ENCODE data around the gene ALK. TPM values are rescaled to one million over a fixed set of nuclear protein-coding genes. Genes with fewer than 3 reads are reported as not detected.

ALK gene
- total RNA-seq, 1 donor, result under 0.01 TPM

DNA sequence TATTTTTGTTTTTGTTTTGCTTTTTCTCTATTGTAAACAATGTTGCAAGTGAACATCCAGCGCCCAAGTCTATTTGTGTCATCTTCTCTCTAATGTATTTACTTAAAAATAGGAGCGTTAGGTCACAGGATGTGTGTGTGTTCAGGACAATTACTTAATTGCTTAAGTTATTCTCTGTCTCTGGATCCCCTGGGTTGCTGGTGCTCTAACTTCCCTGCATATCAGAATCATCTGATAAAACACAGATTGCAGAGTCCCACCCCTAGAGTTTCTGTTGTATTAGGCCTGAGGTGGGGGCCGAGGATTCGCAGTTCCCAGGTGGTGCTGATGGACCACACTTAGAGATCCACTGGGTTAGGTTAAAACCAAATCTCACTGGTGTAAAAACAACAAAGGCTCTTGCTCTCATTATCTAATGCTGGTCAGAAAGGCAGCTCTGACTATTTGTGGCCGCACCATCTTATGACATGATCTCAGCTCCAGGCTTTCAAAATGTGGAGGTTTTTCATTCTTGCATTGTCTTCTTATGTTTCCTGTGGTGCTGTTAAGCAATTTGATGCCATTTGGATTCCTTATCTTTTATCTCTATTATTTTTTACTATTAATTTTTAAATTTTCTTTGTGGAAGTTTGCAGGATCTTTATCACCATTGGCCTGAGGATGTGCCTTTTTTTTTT lies 718.4 kb downstream of the ALK start:
- TF ChIP-seq, protein P1, sequence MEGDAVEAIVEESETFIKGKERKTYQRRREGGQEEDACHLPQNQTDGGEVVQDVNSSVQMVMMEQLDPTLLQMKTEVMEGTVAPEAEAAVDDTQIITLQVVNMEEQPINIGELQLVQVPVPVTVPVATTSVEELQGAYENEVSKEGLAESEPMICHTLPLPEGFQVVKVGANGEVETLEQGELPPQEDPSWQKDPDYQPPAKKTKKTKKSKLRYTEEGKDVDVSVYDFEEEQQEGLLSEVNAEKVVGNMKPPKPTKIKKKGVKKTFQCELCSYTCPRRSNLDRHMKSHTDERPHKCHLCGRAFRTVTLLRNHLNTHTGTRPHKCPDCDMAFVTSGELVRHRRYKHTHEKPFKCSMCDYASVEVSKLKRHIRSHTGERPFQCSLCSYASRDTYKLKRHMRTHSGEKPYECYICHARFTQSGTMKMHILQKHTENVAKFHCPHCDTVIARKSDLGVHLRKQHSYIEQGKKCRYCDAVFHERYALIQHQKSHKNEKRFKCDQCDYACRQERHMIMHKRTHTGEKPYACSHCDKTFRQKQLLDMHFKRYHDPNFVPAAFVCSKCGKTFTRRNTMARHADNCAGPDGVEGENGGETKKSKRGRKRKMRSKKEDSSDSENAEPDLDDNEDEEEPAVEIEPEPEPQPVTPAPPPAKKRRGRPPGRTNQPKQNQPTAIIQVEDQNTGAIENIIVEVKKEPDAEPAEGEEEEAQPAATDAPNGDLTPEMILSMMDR (IDR thresholded peaks at IDR 0.05; ENCODE audit: extremely low read depth, low read depth, low read length), result no peak
- H4K20me1 ChIP-seq (ENCODE audit: insufficient read depth, low read length), result peaks cover 5% of the 10 kb centered on the region

DNA sequence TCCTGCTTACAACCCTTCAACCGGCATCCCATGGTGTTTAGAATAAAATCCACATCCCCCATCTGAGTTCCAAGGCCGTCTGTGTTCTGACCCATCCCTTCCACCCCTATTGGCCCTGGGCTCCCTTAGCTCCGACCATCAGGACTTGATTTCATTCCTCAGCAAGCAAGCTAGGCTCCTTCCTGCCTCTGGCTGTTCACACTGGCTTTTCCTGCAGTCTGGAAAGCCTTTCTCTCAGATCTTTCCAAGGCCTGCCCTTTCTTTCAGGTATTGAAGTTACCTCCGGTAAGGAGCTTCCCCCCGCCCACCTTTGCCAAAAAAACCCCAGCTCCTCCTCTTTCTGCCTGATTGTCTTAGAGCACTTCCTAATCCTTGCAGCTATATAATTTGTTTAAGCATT lies 719.4 kb downstream of the ALK start:
- H3K27me3 ChIP-seq (ENCODE audit: insufficient read depth, low read length), result no peaks in the 10 kb centered on the region
- no peak overlapping the region for H3K27ac ChIP-seq (ENCODE audit: low read depth, low read length)
- no peaks in the 10 kb centered on the region for H3K36me3 ChIP-seq (ENCODE audit: insufficient read depth, low read length)
- TF ChIP-seq, protein P1 (IDR thresholded peaks at IDR 0.05; ENCODE audit: extremely low read depth, low read depth, low read length), result no peak
- H3K79me2 ChIP-seq (ENCODE audit: insufficient read depth, low read length), result no peaks in the 10 kb centered on the region
- DNase-seq (ENCODE audit: insufficient read length, low spot score, missing footprints), result no peak
- no peaks in the 10 kb centered on the region for H3K9me3 ChIP-seq (ENCODE audit: low read depth, low read length)
- peaks cover 5% of the 10 kb centered on the region for H4K20me1 ChIP-seq (ENCODE audit: insufficient read depth, low read length)
- no peak overlapping the region for H3K4me3 ChIP-seq (ENCODE audit: insufficient read depth, low read length)
- no peak overlapping the region for H3K4me2 ChIP-seq (ENCODE audit: insufficient read depth, low read length)
- H3K4me1 ChIP-seq (ENCODE audit: insufficient read depth, low read length), result no peaks in the 10 kb centered on the region
- no peak overlapping the region for H2AFZ ChIP-seq (ENCODE audit: low read length)

More for the DNA sequence above, 718.4 kb downstream of the ALK start:
- H3K27me3 ChIP-seq (ENCODE audit: insufficient read depth, low read length), result no peaks in the 10 kb centered on the region
- no peak overlapping the region for H3K4me2 ChIP-seq (ENCODE audit: insufficient read depth, low read length)
- H3K27ac ChIP-seq (ENCODE audit: low read depth, low read length), result no peak overlapping the region
- no peak overlapping the region for H2AFZ ChIP-seq (ENCODE audit: low read length)
- no peaks in the 10 kb centered on the region for H3K9me3 ChIP-seq (ENCODE audit: low read depth, low read length)
- no peak overlapping the region for H3K4me3 ChIP-seq (ENCODE audit: insufficient read depth, low read length)
- no peaks in the 10 kb centered on the region for H3K4me1 ChIP-seq (ENCODE audit: insufficient read depth, low read length)
- no peaks in the 10 kb centered on the region for H3K36me3 ChIP-seq (ENCODE audit: insufficient read depth, low read length)
- DNase-seq (ENCODE audit: insufficient read length, low spot score, missing footprints), result no peak
- no peaks in the 10 kb centered on the region for H3K79me2 ChIP-seq (ENCODE audit: insufficient read depth, low read length)

DNA sequence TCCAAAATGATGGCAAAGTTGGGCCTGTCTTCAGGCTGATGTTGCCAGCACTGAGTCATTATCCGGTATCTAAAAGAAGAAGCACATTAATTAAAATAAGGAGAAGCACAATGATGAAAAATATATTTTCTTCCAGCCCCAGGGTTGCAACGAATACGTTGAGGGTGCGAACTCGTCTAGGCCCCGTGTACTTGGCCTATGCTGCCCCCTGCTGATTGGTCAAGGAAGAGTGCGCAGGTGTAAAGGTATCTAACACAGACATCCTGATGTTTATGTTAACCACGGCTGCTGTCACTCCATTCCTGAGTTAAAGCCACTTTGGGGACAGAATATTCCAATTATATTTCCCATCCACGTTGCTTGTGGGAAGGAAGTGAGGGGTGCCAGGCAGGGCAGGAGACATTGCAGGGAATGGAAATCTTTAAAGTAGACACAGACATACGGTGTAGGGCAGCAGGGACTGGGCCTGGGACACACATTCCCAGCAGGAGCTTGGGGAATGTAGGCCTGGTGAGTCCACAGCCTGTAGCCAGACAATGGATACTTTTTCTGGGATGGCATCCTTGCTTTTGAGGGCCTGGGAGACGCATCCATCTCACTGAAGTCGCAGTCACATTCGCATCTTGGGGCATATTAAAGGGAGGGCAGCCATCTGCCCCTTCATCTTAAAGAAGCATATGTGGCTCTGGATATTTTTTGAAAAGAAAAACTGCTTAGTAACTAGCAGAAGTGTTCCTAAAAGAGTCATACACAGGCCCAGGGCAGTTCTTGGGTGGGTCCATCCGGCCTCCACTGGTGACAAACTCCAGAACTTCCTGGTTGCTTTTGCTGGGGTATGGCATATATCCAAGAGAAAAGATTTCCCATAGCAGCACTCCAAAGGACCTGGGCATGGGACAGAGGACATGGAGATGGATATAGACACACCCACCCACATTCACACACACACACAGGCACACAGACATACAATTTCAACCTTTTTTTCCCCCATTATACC lies 724.3 kb downstream of the ALK start:
- H3K27me3 ChIP-seq (ENCODE audit: insufficient read depth, low read length), result no peaks in the 10 kb centered on the region
- H3K36me3 ChIP-seq (ENCODE audit: insufficient read depth, low read length), result no peaks in the 10 kb centered on the region
- TF ChIP-seq, protein P1 (IDR thresholded peaks at IDR 0.05; ENCODE audit: extremely low read depth, low read depth, low read length), result peak; percentile 79
- H3K4me3 ChIP-seq (ENCODE audit: insufficient read depth, low read length), result no peak overlapping the region
- no peak overlapping the region for H2AFZ ChIP-seq (ENCODE audit: low read length)
- H3K27ac ChIP-seq (ENCODE audit: low read depth, low read length), result no peak overlapping the region
- H3K4me2 ChIP-seq (ENCODE audit: insufficient read depth, low read length), result no peak overlapping the region
- H3K4me1 ChIP-seq (ENCODE audit: insufficient read depth, low read length), result peaks cover 11% of the 10 kb centered on the region
- H4K20me1 ChIP-seq (ENCODE audit: insufficient read depth, low read length), result no peaks in the 10 kb centered on the region
- H3K79me2 ChIP-seq (ENCODE audit: insufficient read depth, low read length), result no peaks in the 10 kb centered on the region
- H3K9me3 ChIP-seq (ENCODE audit: low read depth, low read length), result no peaks in the 10 kb centered on the region
- no peak for DNase-seq (ENCODE audit: insufficient read length, low spot score, missing footprints)

DNA sequence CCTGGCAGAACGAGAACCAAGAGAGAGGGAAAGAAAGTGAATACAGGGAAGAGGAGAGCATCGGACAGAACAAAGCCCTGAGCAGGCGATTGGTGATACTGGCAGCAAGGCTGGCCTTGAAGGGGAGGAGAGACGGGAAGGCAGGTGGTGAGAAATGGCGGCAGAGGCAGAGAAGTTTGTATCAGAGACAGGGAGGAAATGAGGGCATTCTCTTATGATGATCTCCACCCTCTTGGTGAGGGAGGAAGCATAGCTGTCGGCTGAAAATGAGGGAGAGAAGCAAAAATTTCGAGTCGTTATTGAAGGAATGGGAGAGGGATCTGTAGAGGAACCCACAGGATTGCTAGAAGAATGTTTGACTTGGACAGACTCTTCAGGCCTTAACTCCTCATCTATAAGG lies 725.6 kb downstream of the ALK start:
- H3K4me3 ChIP-seq (ENCODE audit: insufficient read depth, low read length), result no peak overlapping the region
- no peaks in the 10 kb centered on the region for H3K9me3 ChIP-seq (ENCODE audit: low read depth, low read length)
- H3K36me3 ChIP-seq (ENCODE audit: insufficient read depth, low read length), result no peaks in the 10 kb centered on the region
- no peak overlapping the region for H3K4me2 ChIP-seq (ENCODE audit: insufficient read depth, low read length)
- peaks cover 18% of the 10 kb centered on the region for H3K4me1 ChIP-seq (ENCODE audit: insufficient read depth, low read length)
- H3K27me3 ChIP-seq (ENCODE audit: insufficient read depth, low read length), result no peaks in the 10 kb centered on the region
- H2AFZ ChIP-seq (ENCODE audit: low read length), result no peak overlapping the region
- TF ChIP-seq, protein P1 (IDR thresholded peaks at IDR 0.05; ENCODE audit: extremely low read depth, low read depth, low read length), result no peak
- DNase-seq (ENCODE audit: insufficient read length, low spot score, missing footprints), result no peak
- H4K20me1 ChIP-seq (ENCODE audit: insufficient read depth, low read length), result no peaks in the 10 kb centered on the region
- H3K27ac ChIP-seq (ENCODE audit: low read depth, low read length), result no peak overlapping the region
- H3K79me2 ChIP-seq (ENCODE audit: insufficient read depth, low read length), result no peaks in the 10 kb centered on the region

All from osteoblast (primary cell).